ENCODE results near the gene TBC1D8. TPM values are rescaled to one million over a fixed set of nuclear protein-coding genes. Genes with fewer than 3 reads are reported as not detected.

TBC1D8 gene
- total and polyA plus RNA-seq, 9 of the 15 experiments (the other 6 are each of a cell fraction or from before 2014, with no cell fraction given) = 0.36 to 1.3 (median 0.82) TPM

DNA sequence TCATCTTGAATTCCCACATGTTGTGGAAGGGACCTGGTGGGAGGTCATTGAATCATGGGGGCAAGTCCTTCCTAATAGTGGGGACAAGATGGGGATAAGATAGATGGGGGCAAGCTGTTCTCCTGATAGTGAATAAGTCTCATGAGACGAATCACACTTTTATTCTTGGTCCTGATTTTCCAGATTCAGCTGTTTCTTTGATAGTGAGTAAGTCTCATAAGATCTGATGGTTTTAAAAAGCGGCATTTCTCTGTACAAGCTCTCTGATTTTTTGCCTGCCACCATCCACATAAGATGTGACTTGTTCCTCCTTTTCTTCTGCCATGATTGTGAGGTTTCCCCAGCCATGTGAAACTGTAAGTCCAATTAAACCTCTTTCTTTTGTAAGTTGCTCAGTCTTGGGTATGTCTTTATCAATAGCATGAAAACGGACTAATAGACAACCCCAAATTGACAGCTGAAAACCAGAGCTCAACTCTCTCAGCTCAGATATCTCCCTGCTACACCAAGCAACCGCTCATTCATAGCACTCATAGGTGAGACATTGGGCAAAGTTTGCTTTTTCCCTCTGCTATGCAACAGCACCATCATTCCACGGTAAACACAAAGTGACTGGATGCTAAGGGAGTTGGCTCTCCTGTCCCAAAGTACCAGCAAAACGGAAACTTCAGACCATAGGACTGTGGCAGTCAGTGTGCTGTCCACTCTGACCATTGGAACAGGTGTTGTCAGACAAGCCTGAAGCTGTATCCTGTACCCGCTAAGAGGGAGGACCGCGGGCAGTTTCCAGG lies 44.9 kb upstream of the TBC1D8 start:
- ChIA-PET CTCF (ENCODE audit: low intra/inter-chr PET ratio) (no interaction called here), POLR2A (interaction anchor here (0.8 to 1.5 kb wide), 3 partner anchors 9 to 194 kb away, joined by 3 to 7 read pairs (median 3); partner anchors contain the start of gene RPL31)
- Histone ChIP-seq H3K27me3 (ENCODE audit: control insufficient read depth in 2 of 2, insufficient read depth in 2 of 2, low read length in 2 of 2) (peaks cover 0 to 4% of the 10 kb centered on the region in 2 experiments; a peak in 1 of 5 replicates), H2AFZ (ENCODE audit: low read depth, low read length) (no peak overlapping the region), H3K4me1 (replicated peaks in 1 of 2; ENCODE audit: control insufficient read depth in 2 of 2, insufficient read depth in 2 of 2, low read length in 2 of 2) (peaks cover 3 to 7% of the 10 kb centered on the region in 2 experiments; a peak in 3 of 5 replicates), H3K79me2 (ENCODE audit: control insufficient read depth, insufficient read depth, low read length) (no peaks in the 10 kb centered on the region), H3K9ac (ENCODE audit: insufficient read depth in 1 of 2, low read depth in 2 of 2, low read length in 2 of 2) (no peak overlapping the region), H4K20me1 (replicated peaks; ENCODE audit: control insufficient read depth, insufficient read depth, low read length) (no peaks in the 10 kb centered on the region), H3K27ac (ENCODE audit: extremely low read depth, low read depth, low read length) (no peak overlapping the region), H3K36me3 (ENCODE audit: control insufficient read depth, insufficient read depth, low read length) (no peaks in the 10 kb centered on the region), H3K9me3 (replicated peaks; ENCODE audit: control insufficient read depth, insufficient read depth, low read depth, low read length) (no peaks in the 10 kb centered on the region; the same call in 1 of the 2 replicates), H3K4me2 (ENCODE audit: insufficient read depth, low read length) (no peak overlapping the region), H3K4me3 (no peak overlapping the region), H3K9me1 (ENCODE audit: control insufficient read depth, insufficient read depth, low read length) (no peaks in the 10 kb centered on the region)
- 15% methylated on average over 9 of the region's 9 CpGs for WGBS (ENCODE audit: insufficient coverage, low coverage, missing lambda C conversion rate)
- ATAC-seq = no peak; the same call in 2 of the 3 replicates
- TF ChIP-seq HNRNPK (IDR thresholded peaks at IDR 0.05; ENCODE audit: low read depth, low read length, poor library complexity, severe bottlenecking) (no peak), GABPB2 (CRISPR knock-in tag; conservative IDR thresholded peaks at IDR 0.05) (no peak), PML (IDR thresholded peaks at IDR 0.05; ENCODE audit: low read length) (no peak), ZBTB17 (CRISPR knock-in tag; IDR thresholded peaks at IDR 0.05) (no peak), ZKSCAN1 (IDR thresholded peaks at IDR 0.05; ENCODE audit: low read depth, low read length) (no peak), HNRNPL (IDR thresholded peaks at IDR 0.05; ENCODE audit: low read depth, low read length) (no peak), ZNF232 (CRISPR knock-in tag; IDR thresholded peaks at IDR 0.05) (no peak), XRCC5 (IDR thresholded peaks at IDR 0.05; ENCODE audit: low read depth, low read length) (no peak), ZNF75A (CRISPR knock-in tag; IDR thresholded peaks at IDR 0.05) (no peak), SOX6 (IDR thresholded peaks at IDR 0.05) (no peak), ZNF408 (CRISPR knock-in tag; IDR thresholded peaks at IDR 0.05; ENCODE audit: low read depth) (no peak), JUND (IDR thresholded peaks at IDR 0.05; ENCODE audit: borderline replicate concordance, low read depth, low read length) (no peak), JUND (tag; IDR thresholded peaks at IDR 0.05; ENCODE audit: borderline replicate concordance, low read depth, low read length) (no peak)
- TF ChIP-seq, protein P1, sequence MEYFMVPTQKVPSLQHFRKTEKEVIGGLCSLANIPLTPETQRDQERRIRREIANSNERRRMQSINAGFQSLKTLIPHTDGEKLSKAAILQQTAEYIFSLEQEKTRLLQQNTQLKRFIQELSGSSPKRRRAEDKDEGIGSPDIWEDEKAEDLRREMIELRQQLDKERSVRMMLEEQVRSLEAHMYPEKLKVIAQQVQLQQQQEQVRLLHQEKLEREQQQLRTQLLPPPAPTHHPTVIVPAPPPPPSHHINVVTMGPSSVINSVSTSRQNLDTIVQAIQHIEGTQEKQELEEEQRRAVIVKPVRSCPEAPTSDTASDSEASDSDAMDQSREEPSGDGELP (CRISPR knock-in tag; IDR thresholded peaks at IDR 0.05; ENCODE audit: borderline replicate concordance) = no peak
- in situ Hi-C loops (cut with MboI) = no loop called here
- intact Hi-C loops (cut with micrococcal nuclease) = no loop called here
- no peak for DNase-seq (ENCODE audit: extremely low read depth in 1 of 4, low spot score in 3 of 4)
- FAIRE-seq = no peak
- BruUV-seq (replicated peaks) = no TSS peak

All from K562 (cell line).